Sigmoid colon (tissue), 7 donors: ENCODE results near the gene TTC31. TPM values are rescaled to one million over a fixed set of nuclear protein-coding genes. Genes with fewer than 3 reads are reported as not detected.

Experiments
- DNase-seq: peaks from one replicate; pipeline ENCODE4 v3.0.0-alpha.2; 2019
- H3K27ac ChIP-seq, 4 donors: fragments of 200-600 bp; sonication (generic); one replicate each; pipeline ENCODE4 v1.5.1; 2016 to 2019; ENCODE audit warnings: mild to moderate bottlenecking in 1 of 4
- H3K27me3 ChIP-seq, 3 donors: fragments of 200-600 bp; sonication (generic); one replicate each; pipeline ENCODE4 v1.5.1; 2019; ENCODE audit warnings: mild to moderate bottlenecking in 1 of 3
- H3K36me3 ChIP-seq, 4 donors: fragments of 200-600 bp; sonication (generic); one replicate each; pipeline ENCODE4 v1.5.1; 2016 to 2019
- H3K4me1 ChIP-seq, 4 donors: fragments of 200-600 bp; sonication (generic); one replicate each; pipeline ENCODE4 v1.5.1; 2017 to 2019
- H3K4me3 ChIP-seq, 4 donors: fragments of 200-600 bp; sonication (generic); one replicate each; pipeline ENCODE4 v1.5.1; 2017 to 2019; ENCODE audit warnings: mild to moderate bottlenecking in 2 of 4, moderate library complexity in 1 of 4
- H3K9me3 ChIP-seq, 4 donors: fragments of 200-600 bp in 3 of 4; sonication (generic) in 3 of 4; one replicate each; pipeline versions ENCODE4 v1.5.1 to v1.6.1; 2013 to 2019
- CTCF ChIP-seq, 4 experiments: fragments of 450-650 bp in 3 of 4; fragments of 200-600 bp in 1 of 4; IDR thresholded peaks; one replicate each; pipeline ENCODE4 v1.5.1; 2016 to 2019; ENCODE audit warnings: antibody characterized with exemption in 4 of 4, mild to moderate bottlenecking in 3 of 4, moderate library complexity in 2 of 4
- EP300 ChIP-seq, 4 donors: sonication (generic); formaldehyde crosslinking; IDR thresholded peaks; one replicate each; pipeline ENCODE4 v1.6.1; 2017; ENCODE audit warnings: antibody characterized with exemption in 4 of 4
- POLR2A ChIP-seq, 2 donors: fragments of 450-650 bp; IDR thresholded peaks; one replicate each; pipeline ENCODE4 v1.6.1; 2016; ENCODE audit warnings: antibody characterized with exemption in 2 of 2, mild to moderate bottlenecking in 2 of 2, moderate library complexity in 2 of 2
- POLR2AphosphoS5 ChIP-seq, 4 donors: sonication (generic); formaldehyde crosslinking; IDR thresholded peaks; one replicate each; pipeline ENCODE4 v1.6.1; 2017; ENCODE audit warnings: antibody characterized with exemption in 4 of 4
- WGBS, 2 donors: extraction: QIAGEN DNeasy Blood & Tissue Kit; methylation state at CpG; one replicate each; pipeline ENCODE4 v1.1.7; 2013; 5-methylcytosine and 5-hydroxymethylcytosine counted together
- intact Hi-C: fragments of 100-400 bp; cut with DNase I; formaldehyde crosslinking; loops from one replicate; pipeline ENCODE4 v1.15.1; 2023
- polyA plus RNA-seq, 3 donors: library from polyadenylated mRNA; stranded (reverse); fragments of 200-250 nt; gene quantifications; one replicate each; pipeline ENCODE4 v1.2.3, GENCODE V29; 2013
- total RNA-seq, 4 donors: library from RNA; depleted of rRNA; stranded (reverse); fragments of >200 nt; gene quantifications; one replicate each; pipeline ENCODE4 v1.1.0, GENCODE V29; 2016
- donor health status: healthy with polysubstance abuse.
- donor health status: Bipolar disorder and iron deficiency.
- donor health status: healthy.

TTC31 gene
- total and polyA plus RNA-seq, 7 donors = 12.7 to 29.6 (median 22.4) TPM

- intact Hi-C loops = no loop called here
- Histone ChIP-seq H3K27ac (peak overlapping the region; percentile 52 to 76 (median 70)), H3K4me1 (peaks cover 0 to 69% (median 58%) of the 10 kb centered on the region in 4 donors), H3K9me3 (no peaks in the 10 kb centered on the region), H3K36me3 (peaks cover 0 to 20% (median 12%) of the 10 kb centered on the region in 4 donors), H3K27me3 (peaks cover 49 to 97% (median 54%) of the 10 kb centered on the region in 3 donors), H3K4me3 (peak overlapping the region; percentile 26 to 56 (median 44))
- 11 to 16% methylated on average over 32 of the region's 32 CpGs for WGBS, 2 donors
- TF ChIP-seq CTCF (IDR thresholded peaks at IDR 0.05) (no peak), EP300 (IDR thresholded peaks at IDR 0.05) (no peak), POLR2AphosphoS5 (IDR thresholded peaks at IDR 0.05) (no peak), POLR2A (IDR thresholded peaks at IDR 0.05) (no peak)
- no peak for DNase-seq
These were observed 19.4 kb downstream of the TTC31 start for GRCh38 chr2:74502147-74502719.

- TF ChIP-seq POLR2AphosphoS5 (IDR thresholded peaks at IDR 0.05) (peak; percentile 25 to 75 (median 67)), POLR2A (IDR thresholded peaks at IDR 0.05) (peak in 1 of 2 donors; percentile 42), CTCF (IDR thresholded peaks at IDR 0.05) (no peak), EP300 (IDR thresholded peaks at IDR 0.05) (no peak)
- Histone ChIP-seq H3K4me3 (peak overlapping the region; percentile 26 to 56 (median 44)), H3K27ac (peak overlapping the region; percentile 52 to 76 (median 70)), H3K36me3 (peaks cover 0 to 20% (median 12%) of the 10 kb centered on the region in 4 donors), H3K4me1 (peaks cover 0 to 65% (median 55%) of the 10 kb centered on the region in 4 donors), H3K27me3 (peaks cover 47 to 90% (median 48%) of the 10 kb centered on the region in 3 donors), H3K9me3 (no peaks in the 10 kb centered on the region)
- intact Hi-C loops = no loop called here
- DNase-seq = peak; percentile 94
- 1 to 2% methylated on average over 67 of the region's 67 CpGs for WGBS, 2 donors
These were observed 20.0 kb downstream of the TTC31 start for GRCh38 chr2:74502720-74503505.

GRCh38 chr2:74503506-74504475 is 20.9 kb downstream of the TTC31 start:
- WGBS, 2 donors = 60 to 70% methylated on average over 45 of the region's 45 CpGs
- Histone ChIP-seq H3K4me3 (peak overlapping the region; percentile 26 to 56 (median 44)), H3K36me3 (peaks cover 0 to 20% (median 12%) of the 10 kb centered on the region in 4 donors), H3K4me1 (peaks cover 0 to 62% (median 51%) of the 10 kb centered on the region in 4 donors), H3K27ac (peak overlapping the region; percentile 52 to 76 (median 70)), H3K27me3 (peaks cover 39 to 81% (median 39%) of the 10 kb centered on the region in 3 donors), H3K9me3 (no peaks in the 10 kb centered on the region)
- DNase-seq = no peak
- TF ChIP-seq POLR2A (IDR thresholded peaks at IDR 0.05) (no peak), CTCF (IDR thresholded peaks at IDR 0.05) (no peak), POLR2AphosphoS5 (IDR thresholded peaks at IDR 0.05) (no peak), EP300 (IDR thresholded peaks at IDR 0.05) (no peak)
- intact Hi-C loops = no loop called here

GRCh38 chr2:74504591-74504990 is 21.7 kb downstream of the TTC31 start:
- H3K36me3 ChIP-seq = peaks cover 0 to 20% (median 12%) of the 10 kb centered on the region in 4 donors
- H3K9me3 ChIP-seq = no peaks in the 10 kb centered on the region
- H3K4me3 ChIP-seq = peak overlapping the region in 1 of 4 donors; percentile 48
- intact Hi-C loops = no loop called here
- TF ChIP-seq EP300 (IDR thresholded peaks at IDR 0.05) = no peak
- TF ChIP-seq CTCF (IDR thresholded peaks at IDR 0.05) = no peak
- peaks cover 31 to 75% (median 31%) of the 10 kb centered on the region in 3 donors for H3K27me3 ChIP-seq
- DNase-seq = no peak
- 96% methylated on average over 3 of the region's 3 CpGs for WGBS, 2 donors
- H3K4me1 ChIP-seq = peaks cover 0 to 54% (median 43%) of the 10 kb centered on the region in 4 donors
- H3K27ac ChIP-seq = peak overlapping the region in 2 of 4 donors; percentile 64 to 75
